Astrocyte of the spinal cord (primary cell): ENCODE measurements around the gene LMTK3.
A peak's percentile ranks its signal among the peaks of the same experiment; 100 is the strongest.

Experiments
- DNase-seq: peaks from one replicate; pipeline ENCODE4 v3.0.0; 2011; ENCODE audit warnings: low read depth, low spot score
- H3K4me3 ChIP-seq: 2 replicates; pipeline ENCODE4 v1.5.1; 2011; ENCODE audit warnings: low read depth, mild to moderate bottlenecking, low read length, moderate library complexity
- CTCF ChIP-seq: IDR thresholded peaks from 2 replicates; pipeline ENCODE4 v1.5.1; 2012; ENCODE audit warnings: low read depth, mild to moderate bottlenecking, low read length, inconsistent platforms
- in situ Hi-C: cut with HindIII; loops from 2 replicates; pipeline ENCODE4 v1.10.0; 2017; ENCODE audit warnings: low sequenced_read_pairs

LMTK3 gene

GRCh38 chr19:48448563-48448962 is 63.1 kb downstream of the LMTK3 start:
- in situ Hi-C loops: no loop called here
- H3K4me3 ChIP-seq: no peak overlapping the region
- DNase-seq: no peak
- no peak for TF ChIP-seq CTCF

DNA sequence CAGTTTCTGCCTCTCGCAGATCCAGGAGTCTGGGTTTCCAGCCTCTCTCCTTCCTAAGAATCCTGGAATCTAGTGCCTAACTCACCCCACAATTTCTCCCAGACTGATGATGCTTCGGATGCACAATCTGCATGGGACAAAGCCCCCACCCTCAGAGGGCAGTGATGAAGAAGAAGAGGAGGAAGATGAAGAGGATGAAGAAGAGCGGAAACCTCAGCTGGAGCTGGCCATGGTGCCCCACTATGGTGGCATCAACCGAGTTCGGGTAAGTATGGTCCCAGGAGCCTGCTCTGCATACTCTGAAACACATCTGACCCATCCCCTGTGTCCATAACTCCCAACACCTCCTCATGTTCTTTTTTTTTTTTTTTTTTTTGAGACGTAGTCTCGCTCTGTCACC is 65.1 kb downstream of the LMTK3 start:
- DNase-seq: no peak
- H3K4me3 ChIP-seq: peak overlapping the region; percentile 99
- no peak for TF ChIP-seq CTCF
- in situ Hi-C loops: no loop called here

- in situ Hi-C loops: no loop called here
- peak; percentile 6 for TF ChIP-seq CTCF
These were observed 65.8 kb downstream of the LMTK3 start, which contains the start of gene GRWD1 for GRCh38 chr19:48445606-48446481. TSS of gene GRWD1 (plus strand) at chr19:48445983. CDS start at chr19:48446006, 23 bp downstream.

DNA sequence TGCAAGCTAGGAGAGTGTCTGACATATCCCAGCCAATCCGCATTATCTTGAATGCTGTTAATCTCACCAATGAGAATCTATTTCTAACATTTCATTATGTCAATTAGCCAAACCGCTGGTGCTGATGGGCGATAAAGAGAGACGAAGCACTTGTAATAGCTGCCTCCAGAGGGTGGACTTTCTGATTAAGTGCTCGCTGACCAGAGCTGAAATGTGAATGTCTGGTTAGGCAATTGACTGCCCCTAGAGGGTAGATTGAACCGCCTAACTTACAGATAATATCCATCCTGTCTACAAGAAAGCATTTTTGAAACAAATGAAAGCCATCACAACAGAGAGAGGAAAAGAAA is 66.4 kb downstream of the LMTK3 start:
- in situ Hi-C loops: no loop called here
- H3K4me3 ChIP-seq: peak overlapping the region; percentile 99
- DNase-seq: peak; percentile 93
- peak; percentile 83 for TF ChIP-seq CTCF

More at GRCh38 chr19:48445606-48446481, 65.8 kb downstream of the LMTK3 start, which contains the start of gene GRWD1:
- peak; percentile 96 for DNase-seq
- H3K4me3 ChIP-seq: peak within 1 kb of the TSS; percentile 99

DNA sequence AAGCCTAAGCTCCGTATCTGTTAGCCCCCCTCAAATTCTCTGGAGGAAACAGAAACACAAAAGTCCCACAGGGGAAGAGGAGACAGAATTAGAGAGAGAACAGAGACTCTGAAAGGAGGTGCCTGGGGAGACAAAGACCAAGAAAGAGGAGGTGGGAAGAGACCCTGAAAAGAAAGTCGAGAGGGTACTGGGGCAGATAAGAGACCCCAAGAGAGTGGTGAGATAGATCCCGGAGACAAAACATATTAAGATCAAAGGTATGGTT is 66.8 kb downstream of the LMTK3 start:
- no peak for TF ChIP-seq CTCF
- H3K4me3 ChIP-seq: peak overlapping the region; percentile 99
- in situ Hi-C loops: no loop called here
- no peak for DNase-seq

GRCh38 chr19:48444129-48444935 is 67.3 kb downstream of the LMTK3 start:
- H3K4me3 ChIP-seq: peak overlapping the region; percentile 99
- no peak for TF ChIP-seq CTCF
- no peak for DNase-seq
- in situ Hi-C loops: no loop called here
